Liver (tissue), 9 donors: ENCODE results near the gene RPP25L. TPM values are rescaled to one million over a fixed set of nuclear protein-coding genes. Genes with fewer than 3 reads are reported as not detected.

Experiments used
- DNase-seq: peaks from one replicate; pipeline ENCODE4 v3.0.0-alpha.2; 2017; ENCODE audit warnings: low spot score
- H3K27ac ChIP-seq, 2 donors: one replicate each; pipeline ENCODE4 v1.7.0; 2013; ENCODE audit warnings: inconsistent platforms in 2 of 2, low read length in 2 of 2, control low read depth in 1 of 2, low read depth in 1 of 2, mild to moderate bottlenecking in 1 of 2
- H3K27me3 ChIP-seq, 4 donors: one replicate each; pipeline versions ENCODE4 v1.6.1 to v1.7.0; 2013; ENCODE audit warnings: low read length in 3 of 4, inconsistent platforms in 1 of 4, mild to moderate bottlenecking in 1 of 4, moderate library complexity in 1 of 4; ENCODE audit not compliant: control insufficient read depth in 4 of 4, insufficient read depth in 4 of 4
- H3K36me3 ChIP-seq, 4 donors: one replicate each; pipeline versions ENCODE4 v1.6.1 to v1.7.0; 2013; ENCODE audit warnings: low read length in 3 of 4, mild to moderate bottlenecking in 3 of 4, low read depth in 1 of 4, moderate library complexity in 1 of 4; ENCODE audit not compliant: control insufficient read depth in 4 of 4, insufficient read depth in 3 of 4
- H3K4me1 ChIP-seq, 4 donors: one replicate each; pipeline versions ENCODE4 v1.6.1 to v1.7.0; 2013; ENCODE audit warnings: low read length in 3 of 4, mild to moderate bottlenecking in 3 of 4, moderate library complexity in 1 of 4; ENCODE audit not compliant: control insufficient read depth in 4 of 4, insufficient read depth in 4 of 4
- H3K4me3 ChIP-seq, 3 donors: one replicate each; pipeline versions ENCODE4 v1.6.1 to v1.7.0; 2013; ENCODE audit warnings: low read length in 3 of 3, control low read depth in 1 of 3, low read depth in 1 of 3, mild to moderate bottlenecking in 1 of 3
- H3K9ac ChIP-seq, 2 donors: one replicate each; pipeline ENCODE4 v1.7.0; 2013; ENCODE audit warnings: low read length in 2 of 2, mild to moderate bottlenecking in 2 of 2, moderate library complexity in 2 of 2, control low read depth in 1 of 2, low read depth in 1 of 2
- H3K9me3 ChIP-seq, 4 donors: one replicate each; pipeline versions ENCODE4 v1.6.1 to v1.7.0; 2013; ENCODE audit warnings: low read length in 3 of 4; ENCODE audit not compliant: control insufficient read depth in 4 of 4
- CTCF ChIP-seq: fragments of 150-350 bp; IDR thresholded peaks from 2 replicates; pipeline ENCODE4 v1.5.1; 2017; ENCODE audit warnings: improper control_type of control experiment, low read depth, low read length; ENCODE audit not compliant: missing input control
- EGR1 ChIP-seq, 2 donors: IDR thresholded peaks; 2 replicates each; pipeline ENCODE4 v1.6.1; 2016 to 2018; ENCODE audit warnings: antibody characterized with exemption in 2 of 2, low read depth in 2 of 2
- FOXA1 ChIP-seq: IDR thresholded peaks from 2 replicates; pipeline ENCODE4 v1.6.1; 2016; ENCODE audit warnings: antibody characterized with exemption
- FOXA2 ChIP-seq: IDR thresholded peaks from 2 replicates; pipeline ENCODE4 v1.6.1; 2016; ENCODE audit warnings: antibody characterized with exemption
- HNF4A ChIP-seq, 2 donors: conservative IDR thresholded peaks; 2 replicates each; pipeline ENCODE4 v1.6.1; 2016; ENCODE audit warnings: antibody characterized with exemption in 2 of 2, mild to moderate bottlenecking in 2 of 2
- HNF4G ChIP-seq: IDR thresholded peaks from 2 replicates; pipeline ENCODE4 v1.6.1; 2016; ENCODE audit warnings: antibody characterized with exemption
- RAD21 ChIP-seq, 2 donors: IDR thresholded peaks; 2 replicates each; pipeline ENCODE4 v1.6.1; 2016; ENCODE audit warnings: antibody characterized with exemption in 2 of 2, mild to moderate bottlenecking in 2 of 2
- REST ChIP-seq: IDR thresholded peaks from 2 replicates; pipeline ENCODE4 v1.6.1; 2016; ENCODE audit warnings: antibody characterized with exemption, mild to moderate bottlenecking
- SP1 ChIP-seq: IDR thresholded peaks from 2 replicates; pipeline ENCODE4 v1.6.1; 2018; ENCODE audit warnings: antibody characterized with exemption, mild to moderate bottlenecking
- YY1 ChIP-seq: IDR thresholded peaks from 2 replicates; pipeline ENCODE4 v1.6.1; 2016; ENCODE audit warnings: antibody characterized with exemption, mild to moderate bottlenecking
- WGBS: extraction: QIAGEN DNeasy Blood & Tissue Kit; methylation state at CpG from one replicate; pipeline ENCODE4 v1.1.7; 2013; 5-methylcytosine and 5-hydroxymethylcytosine counted together
- polyA plus RNA-seq, 2 donors: library from polyadenylated mRNA; stranded (reverse) in 1 of 2; unstranded in 1 of 2; fragments of 200-250 nt in 1 of 2; fragments of >200 nt in 1 of 2; fragmentation: Nextera tagmentation in 1 of 2; extraction: Ambion mirVana in 1 of 2; gene quantifications; one replicate each; pipeline versions ENCODE4 v1.2.1 to v1.2.3, GENCODE V29; 2013 to 2015
- total RNA-seq, 2 donors: library from RNA; depleted of rRNA; stranded (reverse); fragments of >200 nt; gene quantifications; one replicate each; pipeline ENCODE4 v1.2.3, GENCODE V29; 2014
- TF ChIP-seq, protein P1 (sequence below): IDR thresholded peaks from 2 replicates; pipeline ENCODE4 v1.6.1; 2016; ENCODE audit warnings: antibody characterized with exemption
- donor health status: healthy.
- donor health status: healthy.
- donor health status: healthy.
- donor health status: healthy.
- donor health status: healthy.

Gene RPP25L
- total and polyA plus RNA-seq, 4 donors: 18.6 to 33.4 (median 24.2) TPM

DNA sequence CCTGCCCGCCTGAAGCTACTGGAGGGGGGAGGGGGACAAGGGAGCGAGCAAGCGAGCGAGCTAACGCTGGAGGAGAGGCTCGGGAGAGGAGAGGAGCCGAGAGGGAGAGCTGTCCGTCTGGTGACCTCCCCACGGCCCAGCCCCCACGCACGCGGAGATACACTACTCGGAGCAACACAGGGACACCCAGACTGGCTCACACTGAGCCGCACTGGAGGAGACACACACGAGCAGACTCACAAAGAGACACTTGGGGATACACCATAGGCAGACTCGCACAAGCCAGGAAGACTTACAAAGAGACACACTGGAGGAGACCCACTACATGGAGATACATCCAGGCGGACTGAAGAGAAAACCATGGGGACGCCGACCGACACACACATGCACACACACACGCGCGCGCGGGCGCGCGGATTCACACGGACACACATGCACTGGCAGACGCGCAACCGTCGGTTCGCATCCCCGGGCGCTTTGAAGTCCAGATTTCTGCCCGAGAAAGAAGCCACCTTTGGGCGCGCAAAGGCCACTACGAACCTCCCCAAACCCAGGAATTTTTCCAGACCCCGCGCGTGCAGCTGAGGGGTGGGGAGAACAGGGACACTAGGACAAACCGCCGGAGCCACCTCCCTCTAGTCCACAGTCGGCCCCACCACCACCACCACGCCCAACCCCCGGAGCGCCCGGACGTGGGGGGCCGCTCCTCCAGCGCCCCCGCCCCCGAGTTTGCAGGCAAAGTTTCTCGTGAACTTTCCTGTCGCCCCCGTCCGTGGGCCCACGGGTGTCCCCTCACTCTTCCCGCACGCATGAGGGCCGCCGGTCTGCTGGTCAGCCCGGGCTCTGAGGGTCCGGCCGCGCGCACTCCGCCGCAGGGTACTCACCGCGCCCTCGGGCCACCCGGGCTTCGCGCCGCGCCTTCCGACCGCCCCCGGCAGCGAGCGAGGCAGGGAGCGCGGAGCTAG, 22.9 kb downstream of the RPP25L start:
- Histone ChIP-seq H3K9ac (no peak overlapping the region), H3K4me1 (peaks cover 22 to 57% (median 40%) of the 10 kb centered on the region in 4 donors), H3K4me3 (peak overlapping the region; percentile 9 to 56 (median 31)), H3K36me3 (no peaks in the 10 kb centered on the region), H3K27ac (no peak overlapping the region), H3K27me3 (peaks cover 0 to 2% (median 0%) of the 10 kb centered on the region in 4 donors), H3K9me3 (no peaks in the 10 kb centered on the region)
- no peak for DNase-seq
- 8% methylated on average over 86 of the region's 86 CpGs for WGBS
- TF ChIP-seq CTCF: no peak

DNA sequence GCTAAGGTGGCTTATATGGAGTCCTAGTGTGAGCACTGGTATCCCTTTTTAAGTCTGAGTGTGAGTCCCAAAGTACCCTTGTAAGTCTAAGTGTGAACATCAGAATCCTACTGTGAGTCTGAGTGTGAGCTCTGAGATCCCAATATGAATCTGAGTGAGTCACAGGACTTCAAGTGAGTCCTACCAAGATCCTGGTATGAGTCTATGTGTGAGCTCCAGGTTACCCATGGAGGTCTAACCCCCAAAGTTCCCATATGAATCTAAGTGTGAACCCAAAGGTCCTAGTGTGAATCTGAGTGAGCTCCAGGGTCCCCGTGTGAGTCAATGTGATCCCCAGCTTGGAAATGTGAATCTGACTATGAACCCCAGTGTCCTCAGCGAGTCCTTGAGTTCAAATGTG, 24.6 kb downstream of the RPP25L start:
- peaks cover 0 to 2% (median 0%) of the 10 kb centered on the region in 4 donors for H3K27me3 ChIP-seq
- DNase-seq: no peak
- peaks cover 13 to 51% (median 30%) of the 10 kb centered on the region in 4 donors for H3K4me1 ChIP-seq
- TF ChIP-seq CTCF (no peak), YY1 (no peak), REST (no peak), RAD21 (IDR thresholded peaks at IDR 0.05) (no peak), SP1 (no peak), FOXA2 (no peak), HNF4G (no peak), EGR1 (IDR thresholded peaks at IDR 0.05; ENCODE audit: low read depth in 2 of 2) (no peak), HNF4A (conservative IDR thresholded peaks at IDR 0.05) (no peak), FOXA1 (no peak)
- TF ChIP-seq, protein P1, sequence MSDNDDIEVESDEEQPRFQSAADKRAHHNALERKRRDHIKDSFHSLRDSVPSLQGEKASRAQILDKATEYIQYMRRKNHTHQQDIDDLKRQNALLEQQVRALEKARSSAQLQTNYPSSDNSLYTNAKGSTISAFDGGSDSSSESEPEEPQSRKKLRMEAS: no peak
- no peak overlapping the region for H3K4me3 ChIP-seq
- no peak overlapping the region for H3K27ac ChIP-seq
- no peaks in the 10 kb centered on the region for H3K36me3 ChIP-seq
- WGBS: 69% methylated on average over 2 of the region's 2 CpGs
- H3K9me3 ChIP-seq: no peaks in the 10 kb centered on the region
- H3K9ac ChIP-seq: no peak overlapping the region
